ENCODE data around the gene HOTAIR. TPM values are rescaled to one million over a fixed set of nuclear protein-coding genes. Genes with fewer than 3 reads are reported as not detected.

HOTAIR gene
- total RNA-seq, 4 donors from 2014 or later = 0.31 TPM; not detected in 3

DNA sequence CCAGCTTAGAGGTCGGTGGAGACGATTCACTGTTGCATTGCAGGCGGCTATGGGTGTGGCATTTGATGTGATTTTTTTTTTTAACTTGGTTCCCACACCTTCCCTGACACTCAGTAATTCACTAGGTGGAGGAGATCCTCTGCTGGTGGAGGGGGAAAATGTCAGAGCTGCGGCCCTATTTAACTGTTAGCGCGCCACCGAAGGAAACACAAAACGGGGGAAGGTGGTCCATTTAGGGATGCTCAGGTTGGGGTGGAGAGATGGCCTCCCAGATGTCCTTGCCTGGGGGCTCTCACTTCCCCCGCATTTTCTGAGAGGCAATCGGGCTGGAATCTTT, 24.3 kb downstream of the HOTAIR start:
- H3K27me3 ChIP-seq = peaks cover 100% of the 10 kb centered on the region
- H3K27ac ChIP-seq = no peak overlapping the region
- TF ChIP-seq, protein P1, sequence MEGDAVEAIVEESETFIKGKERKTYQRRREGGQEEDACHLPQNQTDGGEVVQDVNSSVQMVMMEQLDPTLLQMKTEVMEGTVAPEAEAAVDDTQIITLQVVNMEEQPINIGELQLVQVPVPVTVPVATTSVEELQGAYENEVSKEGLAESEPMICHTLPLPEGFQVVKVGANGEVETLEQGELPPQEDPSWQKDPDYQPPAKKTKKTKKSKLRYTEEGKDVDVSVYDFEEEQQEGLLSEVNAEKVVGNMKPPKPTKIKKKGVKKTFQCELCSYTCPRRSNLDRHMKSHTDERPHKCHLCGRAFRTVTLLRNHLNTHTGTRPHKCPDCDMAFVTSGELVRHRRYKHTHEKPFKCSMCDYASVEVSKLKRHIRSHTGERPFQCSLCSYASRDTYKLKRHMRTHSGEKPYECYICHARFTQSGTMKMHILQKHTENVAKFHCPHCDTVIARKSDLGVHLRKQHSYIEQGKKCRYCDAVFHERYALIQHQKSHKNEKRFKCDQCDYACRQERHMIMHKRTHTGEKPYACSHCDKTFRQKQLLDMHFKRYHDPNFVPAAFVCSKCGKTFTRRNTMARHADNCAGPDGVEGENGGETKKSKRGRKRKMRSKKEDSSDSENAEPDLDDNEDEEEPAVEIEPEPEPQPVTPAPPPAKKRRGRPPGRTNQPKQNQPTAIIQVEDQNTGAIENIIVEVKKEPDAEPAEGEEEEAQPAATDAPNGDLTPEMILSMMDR (IDR thresholded peaks at IDR 0.05) = no peak
- no peak for TF ChIP-seq EP300 (IDR thresholded peaks at IDR 0.05)
- no peak for TF ChIP-seq POLR2A (IDR thresholded peaks at IDR 0.05)
- TF ChIP-seq POLR2AphosphoS5 (IDR thresholded peaks at IDR 0.05) = no peak
- no peak overlapping the region for H3K4me3 ChIP-seq
- 7% methylated on average over 3 of the region's 10 CpGs; no CpG with 5 or more reads in 1 of the 2 donors for WGBS, 2 donors (ENCODE audit: low coverage in 1 of 2)
- H3K4me1 ChIP-seq = peaks cover 0 to 30% (median 10%) of the 10 kb centered on the region in 3 donors
- ATAC-seq = no peak
- H3K9me3 ChIP-seq = peaks cover 0 to 6% (median 0%) of the 10 kb centered on the region in 3 donors
- H3K36me3 ChIP-seq = no peaks in the 10 kb centered on the region

DNA sequence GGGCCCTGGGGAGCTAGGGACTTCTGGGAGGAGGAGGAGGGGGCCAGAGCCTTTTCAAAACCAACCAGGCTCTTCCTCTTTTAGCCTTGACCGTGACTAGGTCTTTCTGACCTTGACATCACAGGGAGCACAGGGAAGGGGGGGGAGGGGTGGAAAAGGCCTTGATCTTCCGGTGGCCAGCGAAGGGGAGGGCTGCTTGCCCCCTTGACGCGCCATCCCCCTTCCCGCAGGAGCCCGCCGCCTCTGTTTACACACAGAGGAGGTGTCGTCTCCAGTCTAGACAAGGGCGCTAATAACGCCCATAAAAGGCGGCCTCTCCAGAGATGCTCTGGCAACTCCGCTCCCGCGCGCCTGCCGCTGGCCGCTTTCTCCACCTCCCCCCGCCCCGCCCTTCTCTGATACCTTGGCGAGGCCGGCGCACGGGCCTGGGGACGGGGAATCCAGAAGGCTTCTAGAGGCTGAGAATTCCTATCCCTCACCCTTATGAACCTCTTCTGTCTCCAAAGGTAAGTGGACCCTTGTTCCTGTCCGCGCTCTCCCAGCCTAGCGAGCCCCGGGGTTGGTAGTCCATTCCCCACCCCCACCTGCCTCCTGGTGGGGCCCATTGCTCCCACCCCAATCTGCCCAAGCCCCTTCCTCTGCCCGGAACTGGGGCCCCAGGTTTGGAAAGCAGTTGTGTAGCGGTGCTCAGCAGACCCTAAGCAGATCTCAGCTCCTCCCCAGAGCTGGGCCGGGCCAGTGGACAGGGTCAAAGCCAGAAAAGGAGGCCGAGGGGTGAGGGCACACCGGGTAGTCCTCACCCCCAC, 24.9 kb downstream of the HOTAIR start:
- peaks cover 100% of the 10 kb centered on the region for H3K27me3 ChIP-seq
- WGBS, 2 donors (ENCODE audit: low coverage in 1 of 2) = 22% methylated on average over 4 of the region's 34 CpGs; no CpG with 5 or more reads in 1 of the 2 donors
- ATAC-seq = no peak
- peaks cover 0 to 6% (median 0%) of the 10 kb centered on the region in 3 donors for H3K9me3 ChIP-seq
- TF ChIP-seq POLR2A (IDR thresholded peaks at IDR 0.05) (no peak), EP300 (IDR thresholded peaks at IDR 0.05) (no peak), POLR2AphosphoS5 (IDR thresholded peaks at IDR 0.05) (no peak)
- TF ChIP-seq, protein P1 (IDR thresholded peaks at IDR 0.05) = no peak
- H3K36me3 ChIP-seq = no peaks in the 10 kb centered on the region
- H3K4me1 ChIP-seq = peaks cover 0 to 24% (median 13%) of the 10 kb centered on the region in 3 donors
- no peak overlapping the region for H3K27ac ChIP-seq
- no peak overlapping the region for H3K4me3 ChIP-seq

DNA sequence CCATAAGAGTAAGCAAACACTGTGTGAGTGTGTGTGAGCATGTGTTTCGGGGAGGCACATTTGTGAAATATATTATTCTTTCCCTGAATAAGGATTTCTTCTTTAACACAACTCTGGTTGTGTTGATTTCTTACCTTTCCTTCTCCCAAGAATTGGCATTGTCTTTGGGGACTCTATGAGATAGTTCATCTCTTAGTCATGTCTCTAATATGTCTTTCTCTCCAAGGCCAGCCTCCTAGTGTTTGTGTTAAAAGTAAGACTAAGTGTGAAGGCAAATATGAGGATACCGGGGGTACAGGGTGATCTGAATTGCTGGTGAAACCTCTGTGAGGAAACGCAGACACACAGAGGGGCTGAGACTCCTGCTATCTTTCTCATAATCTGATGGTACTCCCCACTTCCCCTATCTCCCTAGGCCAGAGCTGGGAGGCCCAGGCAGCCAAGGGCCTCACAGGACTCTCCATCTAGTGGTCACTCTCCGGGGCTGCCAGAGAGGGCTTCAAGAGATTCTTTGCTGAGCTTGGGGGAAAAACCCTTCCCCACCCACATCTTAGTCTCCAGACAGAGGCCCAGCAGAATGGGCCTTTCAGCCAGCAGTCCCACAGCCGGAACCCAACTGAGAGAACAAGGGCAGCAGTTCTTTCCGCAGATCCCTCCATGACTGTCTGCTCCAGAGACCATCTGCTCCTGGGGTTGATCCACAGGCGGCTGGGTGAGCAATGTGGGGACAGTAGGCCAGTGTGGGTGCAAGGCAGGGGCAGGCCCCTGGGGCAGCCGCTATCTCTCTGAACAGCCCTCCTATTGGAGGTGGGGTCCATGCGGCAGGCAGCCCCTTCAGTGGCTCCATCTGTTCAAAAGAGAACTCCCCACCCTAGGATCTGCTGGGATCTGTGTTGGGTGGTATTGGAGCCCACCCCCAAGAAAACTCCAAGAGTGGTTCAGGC, 25.8 kb downstream of the HOTAIR start:
- WGBS, 2 donors (ENCODE audit: low coverage in 1 of 2) = 50 to 73% methylated on average over 1 to 2 of the region's 9 CpGs
- TF ChIP-seq POLR2A (IDR thresholded peaks at IDR 0.05) = no peak
- TF ChIP-seq POLR2AphosphoS5 (IDR thresholded peaks at IDR 0.05) = no peak
- no peak for TF ChIP-seq EP300 (IDR thresholded peaks at IDR 0.05)
- TF ChIP-seq, protein P1 (IDR thresholded peaks at IDR 0.05) = no peak

DNA sequence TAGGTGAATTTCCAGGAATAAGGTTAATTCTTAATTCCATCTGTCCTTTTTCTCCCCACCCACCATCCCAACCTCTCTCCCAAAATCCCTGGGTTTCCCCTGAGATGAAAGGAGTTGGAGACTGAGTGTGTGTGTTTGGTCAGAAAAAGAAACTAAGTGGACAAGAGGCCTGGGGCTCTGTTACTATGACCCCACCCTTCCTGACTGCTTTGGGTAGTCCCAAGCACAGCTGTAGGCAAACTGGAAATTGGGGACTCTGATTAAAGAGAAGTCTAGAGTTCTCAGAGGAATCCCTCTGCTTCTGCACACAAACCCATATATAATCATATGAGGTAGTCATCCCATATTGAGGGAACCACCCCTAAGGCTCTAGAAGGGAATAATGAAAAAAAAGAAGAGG, 27.0 kb downstream of the HOTAIR start:
- H3K9me3 ChIP-seq = peaks cover 0 to 3% (median 0%) of the 10 kb centered on the region in 3 donors
- H3K27ac ChIP-seq = no peak overlapping the region
- H3K36me3 ChIP-seq = no peaks in the 10 kb centered on the region
- no peak for ATAC-seq
- no peak overlapping the region for H3K4me3 ChIP-seq
- peaks cover 0 to 20% (median 14%) of the 10 kb centered on the region in 3 donors for H3K4me1 ChIP-seq
- TF ChIP-seq, protein P1 (IDR thresholded peaks at IDR 0.05) = no peak
- peaks cover 100% of the 10 kb centered on the region for H3K27me3 ChIP-seq

More for the DNA sequence above, 25.8 kb downstream of the HOTAIR start:
- H3K27me3 ChIP-seq = peaks cover 100% of the 10 kb centered on the region
- H3K9me3 ChIP-seq = peaks cover 0 to 6% (median 0%) of the 10 kb centered on the region in 3 donors
- H3K4me1 ChIP-seq = peaks cover 0 to 20% (median 14%) of the 10 kb centered on the region in 3 donors
- H3K36me3 ChIP-seq = no peaks in the 10 kb centered on the region
- H3K4me3 ChIP-seq = no peak overlapping the region
- no peak overlapping the region for H3K27ac ChIP-seq
- no peak for ATAC-seq
